ENCODE data around the gene KRTAP10-2.
"Not testable (repeated sequence)": the region's sequence is repeated elsewhere in the genome, so short reads cannot be mapped to it uniquely, and the experiment has no call there.

Gene KRTAP10-2

GRCh38 chr21:44551340-44551961, at the start of gene KRTAP10-2:
Gene KRTAP10-2, minus strand, starts transcription at chr21:44551505. Its CDS starts 47 bp downstream, at chr21:44551458.
- CTCF ChIA-PET, result no interaction called here
- H3K4me3 ChIP-seq (ENCODE audit: low read depth, low read length), result no peak within 1 kb of the TSS
- no peaks in the 10 kb centered on the region for H3K9me3 ChIP-seq (ENCODE audit: control insufficient read depth, insufficient read depth, low read depth, low read length)
- no peaks in the 10 kb centered on the region for H3K36me3 ChIP-seq (ENCODE audit: control insufficient read depth in 2 of 2, insufficient read depth in 1 of 2, low read length in 2 of 2)
- no peaks in the 10 kb centered on the region for H3K4me1 ChIP-seq (ENCODE audit: control insufficient read depth, insufficient read depth, low read length)
- no peak within 1 kb of the TSS for H3K27ac ChIP-seq (ENCODE audit: extremely low read depth, low read depth, low read length)
- POLR2A ChIA-PET, result no interaction called here
- TF ChIP-seq ZNF26 (tag by site-specific recombination; IDR thresholded peaks at IDR 0.05) (no peak), ZIC2 (tag by site-specific recombination; IDR thresholded peaks at IDR 0.05) (peak; percentile 89), WT1 (tag by site-specific recombination; IDR thresholded peaks at IDR 0.05) (no peak), ZBTB49 (tag by site-specific recombination; IDR thresholded peaks at IDR 0.05; ENCODE audit: low read depth) (no peak), EGR2 (tag by site-specific recombination; IDR thresholded peaks at IDR 0.05; ENCODE audit: low read depth) (peak; percentile 47; the same call in 1 of the 2 replicates), ZBTB1 (tag by site-specific recombination; IDR thresholded peaks at IDR 0.05) (no peak), ZFHX2 (tag by site-specific recombination; conservative IDR thresholded peaks at IDR 0.05) (peak; percentile 48), ZNF112 (tag by site-specific recombination; IDR thresholded peaks at IDR 0.05) (no peak), SCRT1 (tag by site-specific recombination; IDR thresholded peaks at IDR 0.05; ENCODE audit: borderline replicate concordance) (no peak)

GRCh38 chr21:44601091-44601490, 49.8 kb upstream of the KRTAP10-2 start:
- H3K4me3 ChIP-seq (ENCODE audit: low read depth, low read length); H3K4me1 ChIP-seq (ENCODE audit: control insufficient read depth, insufficient read depth, low read length); H3K9me3 ChIP-seq (ENCODE audit: control insufficient read depth, insufficient read depth, low read depth, low read length); CTCF ChIA-PET; H3K36me3 ChIP-seq (ENCODE audit: control insufficient read depth in 2 of 2, insufficient read depth in 1 of 2, low read length in 2 of 2); POLR2A ChIA-PET; H3K27ac ChIP-seq (ENCODE audit: extremely low read depth, low read depth, low read length): not testable (repeated sequence)

GRCh38 chr21:44600118-44600978, 49.0 kb upstream of the KRTAP10-2 start, which contains the start of gene KRTAP10-7:
Gene KRTAP10-7, plus strand, starts transcription at chr21:44600597. Its CDS starts 25 bp downstream, at chr21:44600622.
- POLR2A ChIA-PET; H3K27ac ChIP-seq (ENCODE audit: extremely low read depth, low read depth, low read length); H3K4me1 ChIP-seq (ENCODE audit: control insufficient read depth, insufficient read depth, low read length); H3K36me3 ChIP-seq (ENCODE audit: control insufficient read depth in 2 of 2, insufficient read depth in 1 of 2, low read length in 2 of 2); H3K9me3 ChIP-seq (ENCODE audit: control insufficient read depth, insufficient read depth, low read depth, low read length); H3K4me3 ChIP-seq (ENCODE audit: low read depth, low read length): not testable (repeated sequence)
- CTCF ChIA-PET, result interaction anchor here (0.5 to 0.6 kb wide), 2 partner anchors 525 to 1143 kb away, joined by 3 read pairs; no protein-coding TSS in a partner anchor

- Histone ChIP-seq H3K27ac (ENCODE audit: extremely low read depth, low read depth, low read length) (no peak overlapping the region), H3K4me1 (ENCODE audit: control insufficient read depth, insufficient read depth, low read length) (no peaks in the 10 kb centered on the region), H3K36me3 (ENCODE audit: control insufficient read depth in 2 of 2, insufficient read depth in 1 of 2, low read length in 2 of 2) (no peaks in the 10 kb centered on the region), H3K4me3 (ENCODE audit: low read depth, low read length) (no peak overlapping the region), H3K9me3 (ENCODE audit: control insufficient read depth, insufficient read depth, low read depth, low read length) (no peaks in the 10 kb centered on the region)
- ChIA-PET CTCF (interaction anchor here (0.5 to 0.9 kb wide), 4 partner anchors 44 to 1144 kb away, joined by 3 read pairs; no protein-coding TSS in a partner anchor), POLR2A (no interaction called here)
- TF ChIP-seq ZNF560 (tag by site-specific recombination; IDR thresholded peaks at IDR 0.05; ENCODE audit: borderline replicate concordance), result no peak
- no peak for TF ChIP-seq ZNF791 (tag by site-specific recombination; IDR thresholded peaks at IDR 0.05)
- no peak for TF ChIP-seq ZSCAN4 (tag by site-specific recombination; IDR thresholded peaks at IDR 0.05)
- TF ChIP-seq YY1 (tag by site-specific recombination; IDR thresholded peaks at IDR 0.05), result no peak
- no peak for TF ChIP-seq ZBTB10 (tag by site-specific recombination; IDR thresholded peaks at IDR 0.05)
- TF ChIP-seq ZNF211 (tag by site-specific recombination; IDR thresholded peaks at IDR 0.05; ENCODE audit: low read depth), result no peak
- TF ChIP-seq ZNF266 (tag by site-specific recombination; IDR thresholded peaks at IDR 0.05; ENCODE audit: low read depth), result no peak
These were observed 48.1 kb upstream of the KRTAP10-2 start for GRCh38 chr21:44599264-44600029.

All from HEK293 (cell line).